Jurkat, Clone E6-1 (cell line): Measurements from ENCODE around the gene DHX15.
A peak's percentile ranks its signal among the peaks of the same experiment; 100 is the strongest.
"Not testable (repeated sequence)": the region's sequence is repeated elsewhere in the genome, so short reads cannot be mapped to it uniquely, and the experiment has no call there.

Experiments used
- DNase-seq: peaks from one replicate; pipeline ENCODE4 v3.0.0-alpha.2; 2011; ENCODE audit warnings: low read depth, low spot score
- H3K4me3 ChIP-seq: 2 replicates; pipeline ENCODE4 v1.5.1; 2011; ENCODE audit warnings: mild to moderate bottlenecking, low read length, control low read depth, moderate library complexity

DHX15 gene

DNA sequence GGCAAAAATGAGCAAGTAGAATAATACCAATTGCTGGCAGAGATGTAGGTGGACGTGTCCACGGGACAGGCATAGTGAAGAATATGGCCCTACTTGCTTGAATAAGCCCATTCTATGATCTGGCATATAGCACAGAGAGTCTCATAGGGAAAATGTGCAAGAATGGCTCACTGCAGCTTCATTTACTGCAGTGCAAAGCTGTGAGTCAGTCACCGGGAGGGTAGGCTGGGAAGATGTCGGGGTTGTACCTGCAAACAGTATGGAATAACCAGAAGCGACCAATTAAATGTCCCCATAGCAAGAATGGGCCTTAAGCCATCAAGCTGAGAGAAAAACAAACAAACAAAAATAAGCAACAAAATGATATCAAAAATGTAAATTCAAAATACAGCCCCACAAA, 74.3 kb downstream of the DHX15 start:
- no peak overlapping the region for H3K4me3 ChIP-seq
- no peak for DNase-seq

DNA sequence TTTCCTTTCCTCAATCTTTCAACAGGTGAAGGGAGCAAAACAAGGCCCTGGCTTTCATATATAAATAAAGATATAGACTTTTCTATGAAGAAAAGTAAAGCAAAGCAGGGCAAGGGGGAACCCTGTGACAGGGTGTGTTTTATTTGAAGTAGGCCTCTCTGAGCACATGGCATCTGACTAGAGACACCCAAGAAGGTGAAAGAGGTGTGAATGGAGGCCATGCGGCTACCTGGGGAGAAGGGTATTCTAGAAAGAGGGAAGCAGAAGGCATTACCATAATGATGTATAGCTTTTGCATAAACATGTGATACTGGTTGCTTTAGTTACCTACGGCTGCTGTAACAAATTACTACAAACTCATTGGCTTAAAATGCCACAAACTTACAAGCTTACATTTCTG, 75.8 kb downstream of the DHX15 start:
- no peak for DNase-seq
- no peak overlapping the region for H3K4me3 ChIP-seq

DNA sequence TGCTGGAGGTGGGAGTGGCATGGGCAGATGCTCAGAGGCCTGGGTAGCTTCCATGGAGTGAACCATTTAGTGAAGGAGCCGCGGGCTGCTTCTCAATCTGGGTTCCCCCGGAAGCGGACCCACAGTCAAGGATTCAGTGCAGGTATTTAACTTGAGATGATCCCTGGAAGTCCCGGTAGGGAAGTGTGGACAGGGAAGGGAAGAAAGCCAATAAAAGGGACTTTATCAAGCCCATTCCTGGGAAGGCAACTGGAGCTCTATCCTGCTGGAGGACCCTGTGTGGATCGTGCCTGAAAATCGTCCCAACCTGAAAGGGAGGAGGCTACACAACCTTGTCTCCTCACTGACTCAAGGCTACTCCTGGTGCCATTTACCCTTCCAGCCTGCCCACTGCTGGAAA, 76.9 kb downstream of the DHX15 start:
- DNase-seq = no peak

DNA sequence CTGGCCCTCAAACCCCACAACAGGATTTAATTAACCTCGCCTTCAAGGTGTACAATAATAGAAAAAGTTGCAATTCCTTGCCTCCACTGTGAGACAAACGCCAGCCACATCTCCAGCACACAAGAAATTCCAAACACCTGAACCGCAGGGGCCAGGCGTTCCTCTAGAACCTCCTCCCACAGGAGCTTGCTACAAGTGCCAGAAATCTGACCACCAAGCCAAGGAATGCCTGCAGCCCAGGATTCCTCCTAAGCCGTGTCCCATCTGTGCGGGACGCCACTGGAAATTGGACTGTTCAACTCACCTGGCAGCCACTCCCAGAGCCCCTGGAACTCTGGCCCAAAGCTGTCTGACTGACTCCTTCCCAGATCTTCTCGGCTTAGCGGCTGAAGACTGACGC, 81.3 kb downstream of the DHX15 start:
- not testable (repeated sequence) for H3K4me3 ChIP-seq, DNase-seq

More for the DNA sequence above, 76.9 kb downstream of the DHX15 start:
- H3K4me3 ChIP-seq = no peak overlapping the region

DNA sequence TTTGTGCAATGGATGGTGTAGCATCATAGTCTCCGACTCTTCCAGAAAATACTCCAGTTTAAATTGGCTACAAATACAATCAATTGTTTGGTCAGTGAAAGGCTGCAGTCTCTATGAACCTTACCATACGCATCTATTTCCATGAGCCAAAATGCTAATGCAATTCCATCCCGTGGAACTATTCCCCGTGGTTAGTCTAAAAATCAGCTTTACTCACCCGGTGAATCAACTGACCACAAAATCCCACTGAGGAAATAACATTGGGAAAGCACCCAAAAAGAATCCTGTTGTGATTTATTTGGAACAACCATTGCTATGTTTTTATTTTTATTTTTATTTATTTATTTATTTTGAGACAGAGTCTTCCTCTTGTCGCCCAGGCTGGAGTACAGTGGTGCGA, 87.1 kb downstream of the DHX15 start:
- H3K4me3 ChIP-seq = no peak overlapping the region
- no peak for DNase-seq

DNA sequence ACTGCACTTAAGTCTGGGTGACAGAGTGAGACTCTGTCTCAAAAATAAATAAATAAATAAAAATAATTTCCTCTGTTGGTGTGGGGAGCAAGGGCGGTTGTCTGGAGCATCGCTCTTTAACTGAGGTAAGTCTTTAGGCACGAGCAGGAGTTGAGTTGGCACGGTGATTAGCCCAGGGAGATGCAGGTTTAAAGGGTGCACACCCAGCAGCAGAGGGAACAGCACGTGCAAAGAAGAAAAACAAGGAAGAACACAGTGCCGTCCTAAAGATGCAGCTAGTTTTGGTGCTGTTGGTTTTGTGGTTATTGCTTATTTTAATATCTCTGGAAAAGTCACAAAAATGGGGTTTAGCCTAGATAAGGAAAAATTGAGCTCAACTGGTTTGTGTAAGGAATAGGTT, 87.8 kb downstream of the DHX15 start:
- H3K4me3 ChIP-seq = no peak overlapping the region
- no peak for DNase-seq

- no peak overlapping the region for H3K4me3 ChIP-seq
- DNase-seq = no peak
Observed at GRCh38 chr4:24495388-24495787, 89.0 kb downstream of the DHX15 start.

GRCh38 chr4:24489870-24490269, 94.5 kb downstream of the DHX15 start:
- H3K4me3 ChIP-seq = no peak overlapping the region
- no peak for DNase-seq

GRCh38 chr4:24488399-24489164, 95.8 kb downstream of the DHX15 start:
- no peak overlapping the region for H3K4me3 ChIP-seq
- peak; percentile 41 for DNase-seq

GRCh38 chr4:24482871-24483270, 101.5 kb downstream of the DHX15 start:
- H3K4me3 ChIP-seq = no peak overlapping the region
- no peak for DNase-seq

DNA sequence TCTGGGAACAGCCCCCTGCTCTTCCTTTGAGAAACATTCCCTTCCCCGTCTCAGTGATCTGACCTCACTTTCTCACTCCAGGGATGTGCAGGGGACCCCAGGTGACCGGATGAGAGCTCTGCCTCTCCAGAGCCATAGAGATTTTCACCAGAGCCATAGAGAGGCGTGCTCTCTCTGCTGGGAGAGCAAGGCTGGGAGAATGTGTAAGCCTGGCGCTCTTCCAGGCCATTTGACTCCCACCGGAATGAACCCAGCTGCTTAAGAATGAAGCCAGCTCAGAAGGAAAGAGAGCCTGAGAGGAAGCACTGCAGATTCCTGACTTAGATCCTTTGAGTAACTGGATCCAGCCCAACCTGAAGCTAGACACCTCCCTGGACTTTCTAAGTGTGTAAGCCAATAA, 106.4 kb downstream of the DHX15 start:
- no peak for DNase-seq

More for the DNA sequence above, 106.4 kb downstream of the DHX15 start:
- H3K4me3 ChIP-seq = no peak overlapping the region
